Cardiac ventricle fibroblast (primary cell): Measurements from ENCODE around the gene HOXC6. TPM values are rescaled to one million over a fixed set of nuclear protein-coding genes. Genes with fewer than 3 reads are reported as not detected.

ENCODE experiments used
- total RNA-seq: library from RNA; depleted of rRNA; stranded (reverse); fragments of >200 nt; gene quantifications from 2 replicates; pipeline ENCODE4 v1.2.3, GENCODE V29; 2015

The HOXC6 gene
- total RNA-seq, result not detected in 2 replicates

DNA sequence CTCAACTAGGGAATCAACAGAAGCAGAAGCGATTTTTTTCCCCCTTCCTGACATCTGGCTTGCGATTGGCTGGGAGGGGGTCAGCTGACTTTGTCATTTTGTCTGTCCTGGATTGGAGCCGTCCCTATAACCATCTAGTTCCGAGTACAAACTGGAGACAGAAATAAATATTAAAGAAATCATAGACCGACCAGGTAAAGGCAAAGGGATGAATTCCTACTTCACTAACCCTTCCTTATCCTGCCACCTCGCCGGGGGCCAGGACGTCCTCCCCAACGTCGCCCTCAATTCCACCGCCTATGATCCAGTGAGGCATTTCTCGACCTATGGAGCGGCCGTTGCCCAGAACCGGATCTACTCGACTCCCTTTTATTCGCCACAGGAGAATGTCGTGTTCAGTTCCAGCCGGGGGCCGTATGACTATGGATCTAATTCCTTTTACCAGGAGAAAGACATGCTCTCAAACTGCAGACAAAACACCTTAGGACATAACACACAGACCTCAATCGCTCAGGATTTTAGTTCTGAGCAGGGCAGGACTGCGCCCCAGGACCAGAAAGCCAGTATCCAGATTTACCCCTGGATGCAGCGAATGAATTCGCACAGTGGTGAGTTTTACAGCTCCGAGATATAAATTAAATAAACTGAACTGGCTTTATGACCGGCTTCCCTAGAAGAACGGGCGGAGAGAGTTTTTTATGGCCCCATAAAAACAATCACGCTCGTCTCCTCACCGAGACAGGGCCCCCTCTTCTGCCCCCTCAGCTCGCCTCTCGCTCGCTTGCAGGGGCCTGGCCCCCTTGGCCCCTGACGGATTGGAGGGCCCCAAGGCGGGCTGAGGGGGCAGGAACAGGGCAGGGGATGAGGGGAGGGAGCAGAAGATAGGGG, at the start of gene HOXC6:
Gene HOXC6 (plus strand): TSS at position 127 of the 888 bp plus-strand sequence. CDS start 82 bp downstream, at position 209.

DNA sequence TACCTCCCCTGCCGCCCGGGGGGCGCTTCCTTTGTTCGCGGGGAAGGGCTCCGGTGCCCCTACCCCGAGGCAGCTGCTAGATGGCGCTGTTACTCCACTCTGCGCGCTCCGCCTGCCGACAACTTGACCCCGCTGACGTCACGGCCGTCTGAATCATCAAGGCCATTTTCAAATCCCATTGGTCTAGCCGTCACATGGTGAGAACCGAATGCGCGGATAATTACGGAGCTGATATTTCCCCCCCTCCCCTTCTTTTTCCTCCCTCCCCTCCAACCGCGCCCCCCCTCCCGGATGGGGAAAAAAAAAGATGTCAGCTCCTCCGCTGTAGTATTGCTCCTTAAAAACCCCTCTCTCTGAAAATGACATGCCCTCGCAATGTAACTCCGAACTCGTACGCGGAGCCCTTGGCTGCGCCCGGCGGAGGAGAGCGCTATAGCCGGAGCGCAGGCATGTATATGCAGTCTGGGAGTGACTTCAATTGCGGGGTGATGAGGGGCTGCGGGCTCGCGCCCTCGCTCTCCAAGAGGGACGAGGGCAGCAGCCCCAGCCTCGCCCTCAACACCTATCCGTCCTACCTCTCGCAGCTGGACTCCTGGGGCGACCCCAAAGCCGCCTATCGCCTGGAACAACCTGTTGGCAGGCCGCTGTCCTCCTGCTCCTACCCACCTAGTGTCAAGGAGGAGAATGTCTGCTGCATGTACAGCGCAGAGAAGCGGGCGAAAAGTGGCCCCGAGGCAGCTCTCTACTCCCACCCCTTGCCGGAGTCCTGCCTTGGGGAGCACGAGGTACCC, 43.1 kb upstream of the HOXC6 start, which contains the start of gene HOXC10:
Gene HOXC10 (plus strand): TSS at position 246 of the 791 bp plus-strand sequence. CDS start 114 bp downstream, at position 360.

DNA sequence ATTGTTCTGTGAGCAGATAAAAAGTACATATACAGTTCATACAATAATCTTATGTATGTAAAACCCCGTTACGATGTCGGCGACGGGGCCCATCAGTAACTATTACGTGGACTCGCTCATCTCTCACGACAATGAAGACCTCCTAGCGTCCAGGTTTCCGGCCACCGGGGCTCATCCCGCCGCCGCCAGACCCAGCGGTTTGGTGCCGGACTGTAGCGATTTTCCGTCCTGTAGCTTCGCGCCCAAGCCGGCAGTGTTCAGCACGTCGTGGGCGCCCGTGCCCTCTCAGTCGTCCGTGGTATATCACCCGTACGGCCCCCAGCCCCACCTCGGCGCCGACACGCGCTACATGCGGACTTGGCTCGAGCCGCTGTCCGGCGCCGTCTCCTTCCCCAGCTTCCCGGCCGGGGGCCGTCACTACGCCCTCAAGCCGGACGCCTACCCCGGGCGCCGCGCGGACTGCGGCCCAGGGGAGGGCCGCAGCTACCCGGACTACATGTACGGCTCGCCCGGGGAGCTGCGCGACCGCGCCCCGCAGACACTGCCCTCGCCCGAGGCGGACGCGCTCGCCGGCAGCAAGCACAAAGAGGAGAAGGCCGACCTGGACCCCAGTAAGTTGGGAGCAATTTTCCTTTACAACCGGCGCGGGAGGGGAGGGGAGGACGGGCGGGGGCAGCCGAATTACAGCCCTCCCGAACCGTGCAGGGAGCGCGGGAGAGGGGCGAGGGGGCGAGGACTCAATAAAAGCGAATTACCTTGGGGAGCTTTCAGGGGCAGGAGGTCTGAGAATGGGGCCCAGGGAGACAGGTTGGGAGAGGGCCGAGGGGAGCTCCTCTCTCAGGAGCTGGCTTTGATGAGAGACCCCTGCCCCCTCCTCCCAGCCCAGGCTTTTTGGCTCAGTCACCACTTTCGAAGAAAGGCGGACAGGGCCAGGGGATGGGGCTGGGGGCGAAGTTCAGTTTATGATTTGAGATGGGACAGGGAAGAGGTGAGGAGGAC, 27.8 kb upstream of the HOXC6 start, which contains the start of gene HOXC9:
Gene HOXC9 (plus strand): TSS at position 46 of the 999 bp plus-strand sequence. CDS start 28 bp downstream, at position 74.

DNA sequence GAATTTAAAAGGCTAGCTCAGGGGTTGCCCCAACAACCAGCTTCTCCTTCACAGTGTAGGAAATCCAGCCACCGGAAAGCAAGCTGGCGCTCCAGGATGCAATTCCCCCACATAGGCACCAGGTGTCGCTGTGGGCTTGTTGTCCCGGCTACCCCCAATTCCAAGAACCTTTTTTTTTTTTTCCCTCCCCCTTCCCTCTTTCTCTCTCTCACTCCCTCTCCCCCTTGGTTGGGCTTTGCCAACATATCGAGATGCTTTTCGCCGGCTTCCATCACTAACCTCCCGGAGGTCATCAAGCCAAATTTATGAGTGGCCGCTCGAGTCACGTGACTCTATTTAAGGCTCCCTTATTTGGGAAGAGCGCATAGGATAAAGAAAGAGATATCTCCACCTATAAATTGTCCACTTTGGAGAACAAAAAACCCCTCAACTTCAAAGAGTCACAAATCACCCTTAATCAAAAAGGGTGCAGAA, 4.4 kb downstream of the HOXC6 start, which contains the start of gene HOXC5:
Gene HOXC5 (plus strand): TSS at position 424 of the 474 bp plus-strand sequence. CDS start 73 bp downstream, outside the sequence.

DNA sequence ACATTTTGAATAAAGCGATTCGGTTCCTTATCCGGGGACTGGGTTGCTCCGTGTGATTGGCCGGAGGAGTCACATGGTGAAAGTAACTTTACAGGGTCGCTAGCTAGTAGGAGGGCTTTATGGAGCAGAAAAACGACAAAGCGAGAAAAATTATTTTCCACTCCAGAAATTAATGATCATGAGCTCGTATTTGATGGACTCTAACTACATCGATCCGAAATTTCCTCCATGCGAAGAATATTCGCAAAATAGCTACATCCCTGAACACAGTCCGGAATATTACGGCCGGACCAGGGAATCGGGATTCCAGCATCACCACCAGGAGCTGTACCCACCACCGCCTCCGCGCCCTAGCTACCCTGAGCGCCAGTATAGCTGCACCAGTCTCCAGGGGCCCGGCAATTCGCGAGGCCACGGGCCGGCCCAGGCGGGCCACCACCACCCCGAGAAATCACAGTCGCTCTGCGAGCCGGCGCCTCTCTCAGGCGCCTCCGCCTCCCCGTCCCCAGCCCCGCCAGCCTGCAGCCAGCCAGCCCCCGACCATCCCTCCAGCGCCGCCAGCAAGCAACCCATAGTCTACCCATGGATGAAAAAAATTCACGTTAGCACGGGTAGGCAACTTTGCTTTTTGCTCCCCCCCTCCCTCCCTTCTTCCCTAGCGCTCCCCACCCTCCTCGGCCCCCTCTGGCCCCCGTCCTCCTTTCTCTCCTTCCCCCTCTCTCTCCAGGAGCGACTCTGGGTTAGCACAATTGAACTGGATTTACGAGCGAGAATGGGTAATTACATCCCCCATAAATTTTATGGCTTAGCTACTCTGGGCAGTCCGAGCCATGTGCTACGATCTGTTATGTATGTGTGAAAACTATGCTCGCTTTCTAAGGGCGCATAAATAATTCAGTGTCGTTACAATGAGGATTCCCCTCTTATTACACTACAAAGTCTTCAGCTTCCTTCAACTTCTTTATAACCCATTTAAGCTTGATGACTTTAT, 25.8 kb downstream of the HOXC6 start, which contains the start of gene HOXC4:
Gene HOXC4 (plus strand): TSS at position 85 of the 991 bp plus-strand sequence. CDS start 88 bp downstream, at position 173.

Other genes with a start within 250 kb of the HOXC6 start
- gene HOXC13, start 89.6 kb upstream of the HOXC6 start, total RNA-seq, result not detected in 2 replicates
- gene HOXC12, start 73.5 kb upstream of the HOXC6 start, total RNA-seq, result not detected in 2 replicates
- not detected in 2 replicates for gene HOXC11, start 55.3 kb upstream of the HOXC6 start, total RNA-seq
- not detected in 2 replicates for gene HOTAIR, start 53.5 kb upstream of the HOXC6 start, total RNA-seq
- not detected in 2 replicates for gene HOXC10, start 43.3 kb upstream of the HOXC6 start, total RNA-seq
- gene HOXC9, start 28.3 kb upstream of the HOXC6 start, total RNA-seq, result not detected in 2 replicates
- gene HOXC8, start 19.5 kb upstream of the HOXC6 start, total RNA-seq, result not detected in 2 replicates
- gene HOXC5, start 4.6 kb downstream of the HOXC6 start, total RNA-seq, result not detected in 2 replicates
- gene HOXC4, start 25.4 kb downstream of the HOXC6 start, total RNA-seq, result 0.05 TPM in 1 of 2 replicates, not detected in the other
- 20.4 and 26.6 TPM in 2 replicates for gene SMUG1, start 160.5 kb downstream of the HOXC6 start, total RNA-seq